Measurements from ENCODE around the gene TTLL11.

Gene TTLL11

DNA sequence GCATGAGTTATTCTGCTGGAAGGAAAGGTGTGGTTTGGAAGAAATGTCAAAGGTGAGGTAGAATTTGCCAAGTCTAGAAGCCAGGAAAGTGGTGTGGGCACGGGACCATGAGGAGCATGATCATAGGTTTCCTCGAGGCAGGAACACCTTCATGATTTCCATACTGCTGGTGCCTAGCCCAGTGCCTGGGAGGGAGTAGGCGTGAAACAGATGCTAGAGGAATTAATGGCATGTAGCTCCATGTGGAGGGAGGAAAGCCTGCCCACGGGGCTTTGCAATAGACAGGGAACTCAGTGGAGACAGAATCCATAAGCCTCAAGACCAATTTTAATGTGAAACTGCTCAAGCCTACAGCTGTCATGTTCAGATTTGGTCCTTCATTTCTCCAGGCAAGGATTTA is 35.1 kb downstream of the TTLL11 start:
- Mint-ChIP-seq H3K27me3 (peaks cover 6% of the 10 kb centered on the region), H3K9me3 (no peaks in the 10 kb centered on the region), H3K36me3 (peaks cover 28% of the 10 kb centered on the region), H3K4me3 (no peak overlapping the region), H3K27ac (no peak overlapping the region), H3K4me1 (peaks cover 14% of the 10 kb centered on the region)
- ATAC-seq: no peak

DNA sequence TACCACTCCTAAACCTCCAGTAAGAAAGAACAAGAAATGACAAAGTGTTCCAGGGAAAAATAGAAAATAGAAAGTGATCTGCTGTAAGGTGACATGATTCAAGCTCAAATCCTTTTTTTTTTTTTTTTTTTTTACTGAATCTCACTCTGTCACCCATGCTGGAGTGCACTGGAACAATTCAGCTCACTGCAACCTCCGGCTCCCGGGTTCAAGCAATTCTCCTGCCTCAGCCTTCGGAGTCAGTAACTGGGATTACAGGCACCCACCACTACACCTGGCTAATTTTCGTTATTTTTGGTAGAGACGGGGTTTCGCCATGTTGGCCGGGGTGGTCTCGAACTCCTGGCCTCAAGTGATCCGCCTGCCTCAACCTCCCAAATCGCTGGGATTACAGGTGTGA is 35.9 kb downstream of the TTLL11 start:
- ATAC-seq: no peak
- Mint-ChIP-seq H3K4me3 (no peak overlapping the region), H3K27ac (no peak overlapping the region), H3K9me3 (no peaks in the 10 kb centered on the region), H3K4me1 (peaks cover 14% of the 10 kb centered on the region), H3K27me3 (peaks cover 10% of the 10 kb centered on the region), H3K36me3 (peaks cover 36% of the 10 kb centered on the region)

DNA sequence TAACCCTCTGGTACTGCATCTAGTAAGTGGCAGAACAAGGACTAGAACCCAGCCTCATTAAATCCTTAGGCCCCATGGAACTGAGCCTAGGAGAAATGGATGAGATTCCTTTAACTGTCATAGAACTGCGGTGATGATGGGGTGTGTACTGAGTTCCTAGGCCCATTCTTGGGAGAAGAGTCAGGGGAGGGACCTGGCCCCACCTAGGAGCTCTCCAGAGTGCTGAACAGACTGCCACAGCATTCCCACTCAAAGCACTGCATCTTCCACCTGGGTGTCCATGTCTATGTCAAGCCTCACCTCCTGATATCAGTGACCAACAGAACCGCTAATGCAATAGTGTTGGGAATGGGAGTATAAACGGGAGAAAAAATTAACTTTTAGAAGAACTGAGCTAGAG is 36.6 kb downstream of the TTLL11 start:
- H3K4me1 Mint-ChIP-seq: peaks cover 19% of the 10 kb centered on the region
- no peak overlapping the region for H3K4me3 Mint-ChIP-seq
- H3K36me3 Mint-ChIP-seq: peaks cover 40% of the 10 kb centered on the region
- no peak for ATAC-seq
- H3K27ac Mint-ChIP-seq: no peak overlapping the region
- H3K27me3 Mint-ChIP-seq: peaks cover 10% of the 10 kb centered on the region
- H3K9me3 Mint-ChIP-seq: no peaks in the 10 kb centered on the region

DNA sequence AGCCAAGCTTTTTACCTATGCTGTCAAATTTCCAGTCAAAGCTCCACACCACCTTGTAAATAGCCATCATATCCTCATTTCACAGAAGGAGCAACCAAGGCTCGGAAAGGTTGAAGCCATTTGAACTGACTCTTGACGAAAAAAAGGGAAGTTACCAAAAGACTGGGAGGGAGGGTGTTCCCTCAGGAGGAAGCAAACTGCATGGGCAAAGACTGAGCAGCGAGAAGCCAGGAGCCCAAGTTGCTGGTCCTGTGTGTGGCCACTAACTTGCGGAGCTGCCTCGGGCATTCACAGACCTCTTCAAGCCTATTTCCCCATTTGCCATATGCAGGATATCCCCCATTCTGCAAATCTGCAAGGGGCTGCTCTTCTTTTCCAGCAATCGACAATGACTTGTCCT is 37.4 kb downstream of the TTLL11 start:
- Mint-ChIP-seq H3K4me1 (peaks cover 22% of the 10 kb centered on the region), H3K27ac (no peak overlapping the region), H3K36me3 (peaks cover 36% of the 10 kb centered on the region), H3K9me3 (no peaks in the 10 kb centered on the region), H3K4me3 (no peak overlapping the region), H3K27me3 (peaks cover 10% of the 10 kb centered on the region)
- no peak for ATAC-seq

DNA sequence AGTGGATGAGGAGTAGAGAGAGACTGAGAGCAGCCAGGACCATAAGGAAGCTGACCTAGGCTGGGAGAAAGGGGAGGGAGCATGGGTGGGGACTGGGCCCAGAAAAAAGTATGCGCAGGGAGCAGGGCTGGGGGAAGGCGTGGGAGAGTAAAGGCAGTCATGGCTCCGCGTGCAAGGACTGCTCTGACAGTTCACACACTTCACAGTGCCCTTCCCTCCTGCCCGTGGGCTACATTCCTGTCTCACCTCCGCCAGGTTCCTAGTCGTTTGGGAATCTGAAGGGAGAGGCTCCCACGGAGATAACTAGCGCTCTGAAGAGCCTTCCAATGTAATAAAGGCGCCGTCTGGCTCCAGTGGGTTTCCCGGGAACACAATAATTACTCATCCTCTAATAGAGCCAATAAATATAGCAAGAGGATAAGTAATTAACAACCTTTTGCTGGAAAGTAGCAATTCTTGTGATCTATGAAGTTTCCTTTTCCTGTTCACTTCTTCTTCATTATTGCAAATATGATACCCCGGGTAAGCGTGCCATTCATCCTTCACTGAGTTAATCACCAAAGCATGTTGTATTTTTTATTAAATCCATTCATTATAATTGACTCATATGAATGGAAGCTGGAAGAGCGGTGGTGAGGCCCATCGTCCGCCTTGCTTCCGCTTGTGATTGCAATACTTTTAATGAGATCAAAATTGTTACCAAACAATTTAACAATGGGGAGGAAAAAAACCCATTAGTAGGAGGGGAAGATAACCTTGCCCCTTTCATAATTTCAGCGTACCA is 39.3 kb downstream of the TTLL11 start:
- Mint-ChIP-seq H3K4me3 (no peak overlapping the region), H3K27ac (no peak overlapping the region), H3K27me3 (peaks cover 10% of the 10 kb centered on the region), H3K36me3 (peaks cover 36% of the 10 kb centered on the region), H3K9me3 (no peaks in the 10 kb centered on the region), H3K4me1 (peaks cover 22% of the 10 kb centered on the region)
- no peak for ATAC-seq

DNA sequence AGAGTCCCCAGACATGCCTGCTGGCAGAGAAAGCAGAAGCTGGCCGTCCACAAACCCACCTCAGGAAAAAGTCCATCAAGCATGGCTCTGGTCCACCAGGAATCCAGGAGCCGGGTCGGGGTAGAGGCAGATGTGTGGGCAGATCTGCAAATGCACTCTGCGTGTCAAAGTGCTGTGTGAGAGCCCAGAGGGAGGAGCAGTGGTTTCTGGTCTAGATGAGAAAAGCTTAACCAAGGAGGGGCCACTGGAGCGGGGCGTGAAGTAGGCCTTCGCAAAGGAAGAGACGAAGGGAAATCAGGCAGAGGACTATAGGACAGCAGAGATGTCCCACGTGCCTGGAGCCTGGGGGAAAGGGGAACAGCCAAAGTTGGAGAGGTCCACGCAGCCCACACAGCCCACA is 40.0 kb downstream of the TTLL11 start:
- no peak overlapping the region for H3K4me3 Mint-ChIP-seq
- peaks cover 34% of the 10 kb centered on the region for H3K36me3 Mint-ChIP-seq
- no peak overlapping the region for H3K27ac Mint-ChIP-seq
- peaks cover 21% of the 10 kb centered on the region for H3K4me1 Mint-ChIP-seq
- H3K9me3 Mint-ChIP-seq: no peaks in the 10 kb centered on the region
- ATAC-seq: no peak
- H3K27me3 Mint-ChIP-seq: peaks cover 10% of the 10 kb centered on the region

DNA sequence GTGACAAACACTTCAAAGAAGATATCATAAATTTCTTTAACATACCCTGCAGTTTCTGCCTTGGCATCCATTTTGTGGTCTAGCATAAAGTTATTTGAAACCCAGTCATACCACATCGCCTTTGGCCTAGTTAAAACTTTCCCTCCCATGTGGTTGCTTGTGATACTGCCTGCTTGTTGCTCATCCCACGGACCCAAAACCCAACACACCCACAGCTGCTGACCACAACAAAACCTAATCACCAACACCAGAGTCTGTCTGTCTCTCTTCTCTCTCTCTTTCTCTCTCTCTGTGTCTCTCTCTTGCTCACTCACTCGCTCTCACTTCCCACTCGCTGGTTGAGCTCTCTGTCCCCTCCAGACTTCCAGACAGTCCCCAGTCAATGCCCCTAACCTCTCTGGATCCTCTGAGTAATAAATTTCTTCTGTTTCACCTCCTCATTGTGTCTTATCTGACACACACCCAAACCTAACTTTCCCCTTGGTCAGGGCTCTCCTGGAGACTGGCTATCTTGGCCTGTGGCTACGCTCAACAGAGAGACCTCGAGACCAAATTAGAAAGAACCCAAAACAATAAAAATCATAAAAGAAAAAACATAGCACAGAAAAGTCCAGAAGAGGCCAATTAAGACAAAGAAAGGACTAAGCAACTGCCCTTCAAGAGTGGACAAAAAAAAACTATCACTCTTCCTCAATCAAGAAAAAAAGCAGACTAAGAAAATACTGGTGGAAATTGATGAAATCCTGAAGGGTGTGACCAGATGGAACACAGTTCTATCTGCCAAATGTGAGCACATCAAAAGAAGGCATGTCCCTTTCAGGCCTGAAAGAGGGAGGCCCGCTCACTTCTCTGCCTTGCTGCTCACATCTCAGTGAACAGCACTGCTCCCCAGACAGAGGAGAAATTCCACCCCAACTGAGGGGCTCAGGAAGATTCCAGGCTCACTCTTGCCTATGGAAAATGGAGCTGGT is 41.5 kb downstream of the TTLL11 start:
- Mint-ChIP-seq H3K36me3 (peaks cover 36% of the 10 kb centered on the region), H3K9me3 (no peaks in the 10 kb centered on the region), H3K27me3 (peaks cover 10% of the 10 kb centered on the region), H3K4me1 (peaks cover 16% of the 10 kb centered on the region), H3K4me3 (no peak overlapping the region), H3K27ac (peak overlapping the region; percentile 6)
- ATAC-seq: peak; percentile 81

DNA sequence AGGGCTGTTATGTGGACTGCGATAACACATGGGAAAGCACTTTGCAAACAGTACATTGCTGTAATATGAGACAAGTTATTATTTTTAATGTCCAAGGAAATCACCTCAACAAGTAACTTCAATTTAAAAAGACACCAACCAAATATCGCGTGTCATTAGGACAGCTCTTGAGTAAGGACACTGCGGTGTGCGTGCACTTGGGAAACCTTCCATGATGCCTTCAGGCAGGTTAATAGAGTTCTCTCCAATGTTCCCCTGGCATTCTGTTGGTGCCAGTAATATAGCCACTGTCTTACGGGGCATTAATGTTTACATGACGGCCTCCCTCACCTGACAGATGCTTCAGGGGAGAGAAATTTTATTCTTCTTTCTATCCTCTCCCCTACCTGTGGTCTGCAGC is 42.9 kb downstream of the TTLL11 start:
- H3K4me3 Mint-ChIP-seq: no peak overlapping the region
- H3K27me3 Mint-ChIP-seq: peaks cover 10% of the 10 kb centered on the region
- H3K9me3 Mint-ChIP-seq: peaks cover 6% of the 10 kb centered on the region
- peaks cover 15% of the 10 kb centered on the region for H3K4me1 Mint-ChIP-seq
- no peak for ATAC-seq
- H3K27ac Mint-ChIP-seq: no peak overlapping the region
- peaks cover 47% of the 10 kb centered on the region for H3K36me3 Mint-ChIP-seq

DNA sequence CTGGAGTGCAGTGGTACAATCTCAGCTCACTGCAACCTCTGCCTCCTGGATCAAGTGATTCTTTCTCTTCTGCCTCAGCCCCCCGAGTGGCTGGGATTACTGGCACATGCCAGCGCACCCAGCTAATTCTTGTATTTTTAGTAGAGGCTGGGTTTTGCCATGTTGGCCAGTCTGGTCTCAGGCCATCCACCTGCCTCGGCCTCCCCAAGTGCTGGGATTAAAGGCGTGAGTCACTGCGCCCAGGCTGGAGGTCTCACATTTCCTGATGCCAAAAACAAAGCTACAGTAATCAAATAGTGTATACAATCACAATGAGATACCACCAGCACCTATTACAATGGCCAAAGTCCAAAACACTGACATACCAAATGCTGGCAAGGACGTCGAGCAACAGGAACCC is 51.1 kb downstream of the TTLL11 start:
- no peak overlapping the region for H3K4me3 Mint-ChIP-seq
- H3K27ac Mint-ChIP-seq: no peak overlapping the region
- no peaks in the 10 kb centered on the region for H3K27me3 Mint-ChIP-seq
- peaks cover 8% of the 10 kb centered on the region for H3K4me1 Mint-ChIP-seq
- ATAC-seq: no peak
- peaks cover 66% of the 10 kb centered on the region for H3K36me3 Mint-ChIP-seq
- H3K9me3 Mint-ChIP-seq: peaks cover 16% of the 10 kb centered on the region

DNA sequence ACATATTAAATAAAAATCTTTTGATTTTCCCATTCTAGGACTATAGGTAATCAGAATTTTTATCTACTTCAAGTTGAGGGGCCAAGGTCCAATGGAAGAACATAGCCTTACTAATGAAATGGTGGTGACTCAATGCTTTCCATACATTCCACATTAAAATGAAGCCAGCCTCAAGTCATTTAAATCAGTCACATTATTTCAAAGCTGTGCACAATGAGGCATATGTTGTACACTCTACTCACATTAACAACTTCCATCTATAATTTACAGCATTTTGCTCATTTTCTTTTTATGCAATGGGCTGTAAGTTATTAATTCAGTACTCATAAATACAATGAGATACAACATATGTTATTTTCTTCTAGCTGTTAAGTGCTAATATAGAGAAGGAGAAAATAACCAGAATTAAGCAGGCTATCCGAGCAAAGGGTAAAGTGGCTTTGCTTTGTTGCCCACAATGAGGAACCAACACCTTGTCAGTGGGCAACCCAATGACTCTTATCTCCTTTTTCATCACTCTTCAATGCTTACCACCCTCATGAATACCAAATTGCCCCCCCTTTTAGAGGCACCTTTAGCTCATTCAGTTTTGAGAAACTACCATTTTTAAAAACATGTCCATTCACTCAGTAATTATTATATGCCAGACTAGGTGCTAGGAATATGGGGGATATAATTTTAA is 52.4 kb downstream of the TTLL11 start:
- H3K36me3 Mint-ChIP-seq: peaks cover 62% of the 10 kb centered on the region
- peaks cover 8% of the 10 kb centered on the region for H3K4me1 Mint-ChIP-seq
- peaks cover 12% of the 10 kb centered on the region for H3K9me3 Mint-ChIP-seq
- H3K27me3 Mint-ChIP-seq: no peaks in the 10 kb centered on the region
- H3K4me3 Mint-ChIP-seq: no peak overlapping the region
- no peak overlapping the region for H3K27ac Mint-ChIP-seq
- peak; percentile 85 for ATAC-seq

DNA sequence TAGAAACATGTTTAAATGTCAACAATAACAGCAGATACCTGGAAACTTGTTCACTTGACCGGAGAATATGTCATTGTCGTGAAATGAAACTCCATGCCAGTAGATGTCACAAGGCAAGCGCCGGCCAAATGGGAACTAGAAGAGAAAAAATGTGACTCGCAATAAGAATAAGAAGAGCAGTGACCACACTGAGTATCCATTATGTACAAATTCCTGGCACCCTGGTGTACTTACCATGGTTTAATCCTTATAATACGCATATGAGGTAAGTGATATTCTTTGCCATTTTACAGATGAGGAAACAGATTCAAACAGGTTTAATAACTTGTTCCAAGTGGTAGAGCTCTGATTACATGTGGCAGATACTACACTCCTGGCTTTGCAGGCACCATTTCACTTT is 53.9 kb downstream of the TTLL11 start:
- H3K27me3 Mint-ChIP-seq: no peaks in the 10 kb centered on the region
- H3K9me3 Mint-ChIP-seq: peaks cover 10% of the 10 kb centered on the region
- no peak overlapping the region for H3K27ac Mint-ChIP-seq
- H3K36me3 Mint-ChIP-seq: peaks cover 63% of the 10 kb centered on the region
- ATAC-seq: no peak
- H3K4me1 Mint-ChIP-seq: peaks cover 8% of the 10 kb centered on the region
- no peak overlapping the region for H3K4me3 Mint-ChIP-seq

DNA sequence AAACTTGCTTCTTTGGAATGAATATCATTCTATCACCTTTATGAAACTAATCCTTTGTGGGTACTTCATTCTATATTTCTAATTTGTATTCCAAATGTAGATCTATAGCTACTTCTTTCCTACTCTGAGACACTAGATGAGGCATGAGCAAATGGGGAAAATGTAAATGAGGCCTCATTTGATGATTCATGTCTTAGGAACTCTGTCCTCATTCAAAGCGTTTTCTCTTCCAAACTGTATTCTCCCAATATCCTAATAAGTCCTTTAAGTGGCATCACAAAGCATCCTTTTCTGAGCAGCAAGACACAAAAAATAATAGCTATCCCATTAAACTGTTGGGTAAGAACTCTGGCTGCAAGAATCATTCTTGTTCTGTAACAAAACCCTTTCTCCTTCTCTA is 56.1 kb downstream of the TTLL11 start:
- peaks cover 8% of the 10 kb centered on the region for H3K4me1 Mint-ChIP-seq
- H3K36me3 Mint-ChIP-seq: peaks cover 67% of the 10 kb centered on the region
- no peak overlapping the region for H3K4me3 Mint-ChIP-seq
- no peaks in the 10 kb centered on the region for H3K9me3 Mint-ChIP-seq
- H3K27me3 Mint-ChIP-seq: no peaks in the 10 kb centered on the region
- no peak overlapping the region for H3K27ac Mint-ChIP-seq
- no peak for ATAC-seq

DNA sequence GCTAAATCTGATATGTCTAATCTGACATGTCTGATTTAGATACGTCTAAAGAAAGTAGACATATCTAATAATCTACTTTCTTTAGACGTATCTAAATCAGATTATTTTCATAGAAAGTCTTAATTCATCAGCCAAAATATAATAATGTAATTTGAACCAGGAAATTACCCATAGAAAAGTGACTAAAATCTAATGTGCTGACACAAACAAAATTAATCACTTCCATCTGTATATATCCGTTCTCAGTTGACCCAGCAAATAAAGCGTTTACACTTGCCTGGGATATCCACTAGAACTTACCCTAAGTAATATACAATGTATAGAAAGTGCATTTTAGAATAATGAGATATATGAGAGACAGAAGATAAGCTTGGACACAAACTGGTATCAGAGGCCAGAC is 56.7 kb downstream of the TTLL11 start:
- H3K36me3 Mint-ChIP-seq: peaks cover 70% of the 10 kb centered on the region
- no peaks in the 10 kb centered on the region for H3K9me3 Mint-ChIP-seq
- no peak overlapping the region for H3K4me3 Mint-ChIP-seq
- no peak for ATAC-seq
- peaks cover 8% of the 10 kb centered on the region for H3K4me1 Mint-ChIP-seq
- H3K27me3 Mint-ChIP-seq: no peaks in the 10 kb centered on the region
- H3K27ac Mint-ChIP-seq: no peak overlapping the region

DNA sequence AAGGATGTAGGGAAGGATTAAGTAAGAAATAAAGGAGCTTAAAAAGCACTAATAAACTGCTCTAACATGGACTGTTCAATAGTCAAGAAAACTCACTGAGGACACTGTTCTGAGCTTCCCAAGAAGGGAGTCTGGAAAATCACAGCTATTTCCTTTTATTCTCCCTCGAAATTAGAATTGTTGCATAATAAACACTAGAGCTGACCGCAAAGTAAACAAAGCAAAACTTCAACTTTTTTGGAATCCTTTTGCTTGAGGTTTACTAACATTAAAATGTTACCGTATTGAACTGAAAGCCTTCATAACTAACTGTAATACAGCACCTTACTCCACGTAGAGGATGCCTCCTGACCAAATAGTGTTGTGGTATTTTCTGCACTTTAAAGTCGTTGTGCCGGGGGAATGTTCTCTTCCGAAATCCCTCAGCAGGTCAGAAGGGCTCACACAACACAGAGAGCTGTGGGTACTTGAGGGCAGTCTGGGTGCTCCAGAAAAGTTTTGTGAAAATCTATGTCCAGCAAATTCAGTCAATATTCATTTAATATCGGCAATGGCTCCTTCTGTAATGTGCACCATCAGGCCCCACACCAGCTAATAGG is 59.2 kb downstream of the TTLL11 start:
- no peak for ATAC-seq
- no peaks in the 10 kb centered on the region for H3K4me1 Mint-ChIP-seq
- peaks cover 68% of the 10 kb centered on the region for H3K36me3 Mint-ChIP-seq
- no peaks in the 10 kb centered on the region for H3K9me3 Mint-ChIP-seq
- H3K27ac Mint-ChIP-seq: no peak overlapping the region
- H3K27me3 Mint-ChIP-seq: no peaks in the 10 kb centered on the region
- no peak overlapping the region for H3K4me3 Mint-ChIP-seq

DNA sequence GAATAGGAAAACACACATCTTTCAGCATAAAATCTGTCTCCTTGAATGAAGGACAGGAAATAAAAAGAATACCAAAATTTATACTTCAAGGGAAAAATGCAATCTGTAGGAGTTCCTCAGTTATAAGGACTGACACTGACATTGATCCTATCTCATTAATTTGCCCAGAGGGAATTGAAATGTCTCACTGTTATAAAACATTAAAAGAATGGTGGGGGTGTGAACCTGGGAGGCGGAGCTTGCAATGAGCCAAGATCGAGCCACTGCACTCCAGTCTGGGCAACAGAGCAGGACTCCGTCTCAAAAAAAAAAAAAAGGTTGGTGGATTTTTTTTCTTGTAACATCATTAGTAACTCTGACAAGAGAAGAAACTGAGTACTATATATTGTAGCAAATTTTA is 60.8 kb downstream of the TTLL11 start:
- no peaks in the 10 kb centered on the region for H3K27me3 Mint-ChIP-seq
- H3K9me3 Mint-ChIP-seq: no peaks in the 10 kb centered on the region
- no peak overlapping the region for H3K4me3 Mint-ChIP-seq
- no peak for ATAC-seq
- H3K4me1 Mint-ChIP-seq: no peaks in the 10 kb centered on the region
- H3K27ac Mint-ChIP-seq: no peak overlapping the region
- H3K36me3 Mint-ChIP-seq: peaks cover 66% of the 10 kb centered on the region
